Progenitor cell of endocrine pancreas (in vitro differentiated cells): ENCODE data around the gene GSTM3. TPM values are rescaled to one million over a fixed set of nuclear protein-coding genes. Genes with fewer than 3 reads are reported as not detected.
"Not testable (repeated sequence)": the region's sequence is repeated elsewhere in the genome, so short reads cannot be mapped to it uniquely, and the experiment has no call there.

Experiments
- DNase-seq: peaks from one replicate; pipeline ENCODE4 v3.0.0; 2021; ENCODE audit warnings: low spot score; ENCODE audit not compliant: unreplicated experiment
- H3K27ac Mint-ChIP-seq: 2 replicates; pipeline ENCODE4 v1.8.0; 2021; ENCODE audit warnings: mild to moderate bottlenecking, moderate library complexity, mixed read lengths
- H3K27me3 Mint-ChIP-seq: 2 replicates; pipeline ENCODE4 v1.8.0; 2021; ENCODE audit warnings: mixed read lengths
- H3K36me3 Mint-ChIP-seq: 2 replicates; pipeline ENCODE4 v1.8.0; 2022; ENCODE audit warnings: mixed read lengths; ENCODE audit not compliant: insufficient read depth
- H3K4me1 Mint-ChIP-seq: 2 replicates; pipeline ENCODE4 v1.8.0; 2021; ENCODE audit warnings: low read depth, mixed read lengths
- H3K4me3 Mint-ChIP-seq: 2 replicates; pipeline ENCODE4 v1.8.0; 2021; ENCODE audit warnings: low read depth, mild to moderate bottlenecking, moderate library complexity, mixed read lengths
- H3K9me3 Mint-ChIP-seq: 2 replicates; pipeline ENCODE4 v1.8.0; 2021; ENCODE audit warnings: low read depth, mixed read lengths
- CTCF ChIP-seq: fragments of 200-600 bp; sonication (generic); IDR thresholded peaks from one replicate; pipeline ENCODE4 v1.5.0; 2021; ENCODE audit warnings: antibody characterized with exemption, mild to moderate bottlenecking; ENCODE audit not compliant: unreplicated experiment
- total RNA-seq: library from RNA; stranded (reverse); gene quantifications from 2 replicates; pipeline ENCODE4 v1.2.1, GENCODE V29; 2021

GSTM3 gene
- total RNA-seq, 1 donor from 2014 or later, result 83.1 TPM

GRCh38 chr1:109705411-109705810 is 35.4 kb downstream of the GSTM3 start:
- no peak for TF ChIP-seq CTCF
- Mint-ChIP-seq H3K4me3 (no peak overlapping the region), H3K9me3 (peaks cover 32% of the 10 kb centered on the region), H3K27ac (no peak overlapping the region), H3K27me3 (no peaks in the 10 kb centered on the region), H3K36me3 (peaks cover 15% of the 10 kb centered on the region), H3K4me1 (no peaks in the 10 kb centered on the region)
- DNase-seq, result no peak

- peaks cover 28% of the 10 kb centered on the region for H3K9me3 Mint-ChIP-seq
- no peak overlapping the region for H3K27ac Mint-ChIP-seq
- no peak overlapping the region for H3K4me3 Mint-ChIP-seq
- DNase-seq, result no peak
- H3K36me3 Mint-ChIP-seq, result peaks cover 12% of the 10 kb centered on the region
- no peaks in the 10 kb centered on the region for H3K4me1 Mint-ChIP-seq
- H3K27me3 Mint-ChIP-seq, result no peaks in the 10 kb centered on the region
- no peak for TF ChIP-seq CTCF
Observed at GRCh38 chr1:109704173-109704572, 36.7 kb downstream of the GSTM3 start.

- H3K9me3 Mint-ChIP-seq, result peaks cover 17% of the 10 kb centered on the region
- not testable (repeated sequence) for H3K4me1 Mint-ChIP-seq, H3K27ac Mint-ChIP-seq, H3K27me3 Mint-ChIP-seq, H3K36me3 Mint-ChIP-seq, DNase-seq, H3K4me3 Mint-ChIP-seq
Observed at GRCh38 chr1:109702940-109703339, 37.9 kb downstream of the GSTM3 start.

- not testable (repeated sequence) for H3K4me1 Mint-ChIP-seq, H3K36me3 Mint-ChIP-seq, DNase-seq, H3K4me3 Mint-ChIP-seq, H3K27ac Mint-ChIP-seq, H3K27me3 Mint-ChIP-seq, H3K9me3 Mint-ChIP-seq
Observed at GRCh38 chr1:109697861-109698260, 43.0 kb downstream of the GSTM3 start.

- TF ChIP-seq CTCF, result no peak
- Mint-ChIP-seq H3K9me3 (no peaks in the 10 kb centered on the region), H3K27me3 (no peaks in the 10 kb centered on the region), H3K36me3 (no peaks in the 10 kb centered on the region), H3K27ac (no peak overlapping the region), H3K4me3 (no peak overlapping the region), H3K4me1 (no peaks in the 10 kb centered on the region)
- no peak for DNase-seq
Observed at GRCh38 chr1:109697066-109697465, 43.8 kb downstream of the GSTM3 start.

- not testable (repeated sequence) for H3K9me3 Mint-ChIP-seq, H3K27ac Mint-ChIP-seq, H3K4me1 Mint-ChIP-seq, H3K4me3 Mint-ChIP-seq, DNase-seq, H3K27me3 Mint-ChIP-seq, H3K36me3 Mint-ChIP-seq
Observed at GRCh38 chr1:109695138-109695537, 45.7 kb downstream of the GSTM3 start.

GRCh38 chr1:109694400-109694799 is 46.4 kb downstream of the GSTM3 start:
- H3K4me3 Mint-ChIP-seq, DNase-seq, H3K27ac Mint-ChIP-seq, H3K9me3 Mint-ChIP-seq, H3K4me1 Mint-ChIP-seq, H3K27me3 Mint-ChIP-seq, H3K36me3 Mint-ChIP-seq: not testable (repeated sequence)

- H3K36me3 Mint-ChIP-seq, result no peaks in the 10 kb centered on the region
- H3K27ac Mint-ChIP-seq, result no peak overlapping the region
- TF ChIP-seq CTCF, result no peak
- no peaks in the 10 kb centered on the region for H3K27me3 Mint-ChIP-seq
- H3K4me3 Mint-ChIP-seq, result no peak overlapping the region
- DNase-seq, result no peak
- no peaks in the 10 kb centered on the region for H3K9me3 Mint-ChIP-seq
- no peaks in the 10 kb centered on the region for H3K4me1 Mint-ChIP-seq
Observed at GRCh38 chr1:109691759-109692158, 49.1 kb downstream of the GSTM3 start.
